HG03159 (cell line): Measurements from ENCODE around the gene CEP112.
"Not testable (repeated sequence)": the region's sequence is repeated elsewhere in the genome, so short reads cannot be mapped to it uniquely, and the experiment has no call there.

Source experiments
- ATAC-seq: cut with Tn5 transposase; IDR thresholded peaks from one replicate; pipeline ENCODE4 v1.9.1; 2021; ENCODE audit warnings: mild to moderate bottlenecking, moderate library complexity; ENCODE audit not compliant: unreplicated experiment

CEP112 gene

GRCh38 chr17:66165537-66166123 lies 26.3 kb downstream of the CEP112 start:
- ATAC-seq, result no peak

- ATAC-seq, result not testable (repeated sequence)
These were observed 36.9 kb downstream of the CEP112 start for GRCh38 chr17:66155055-66155454.

GRCh38 chr17:66152756-66153155 lies 39.2 kb downstream of the CEP112 start:
- ATAC-seq, result no peak

- no peak for ATAC-seq
These were observed 41.2 kb downstream of the CEP112 start for GRCh38 chr17:66150708-66151107.

- ATAC-seq, result no peak
These were observed 42.4 kb downstream of the CEP112 start for GRCh38 chr17:66149562-66149961.

- no peak for ATAC-seq
These were observed 45.5 kb downstream of the CEP112 start for GRCh38 chr17:66146394-66146793.

GRCh38 chr17:66143657-66144282 lies 48.2 kb downstream of the CEP112 start:
- ATAC-seq, result no peak

- ATAC-seq, result no peak
These were observed 49.5 kb downstream of the CEP112 start for GRCh38 chr17:66142428-66142827.

GRCh38 chr17:66138120-66138519 lies 53.8 kb downstream of the CEP112 start:
- no peak for ATAC-seq

- no peak for ATAC-seq
These were observed 56.0 kb downstream of the CEP112 start for GRCh38 chr17:66135896-66136295.

- ATAC-seq, result no peak
These were observed 56.7 kb downstream of the CEP112 start for GRCh38 chr17:66135219-66135618.

GRCh38 chr17:66129759-66130158 lies 62.2 kb downstream of the CEP112 start:
- no peak for ATAC-seq

GRCh38 chr17:66126231-66126630 lies 65.7 kb downstream of the CEP112 start:
- ATAC-seq, result no peak

GRCh38 chr17:66123163-66123562 lies 68.8 kb downstream of the CEP112 start:
- ATAC-seq, result no peak

GRCh38 chr17:66115246-66115645 lies 76.7 kb downstream of the CEP112 start:
- no peak for ATAC-seq

- ATAC-seq, result no peak
These were observed 77.3 kb downstream of the CEP112 start for GRCh38 chr17:66114609-66115008.

GRCh38 chr17:66107731-66108130 lies 84.2 kb downstream of the CEP112 start:
- ATAC-seq, result no peak

GRCh38 chr17:66098040-66098439 lies 93.9 kb downstream of the CEP112 start:
- ATAC-seq, result no peak

GRCh38 chr17:66094727-66095126 lies 97.2 kb downstream of the CEP112 start:
- ATAC-seq, result no peak

GRCh38 chr17:66091445-66092080 lies 100.4 kb downstream of the CEP112 start:
- ATAC-seq, result no peak

- no peak for ATAC-seq
These were observed 102.2 kb downstream of the CEP112 start for GRCh38 chr17:66089764-66090163.

GRCh38 chr17:66088173-66088572 lies 103.8 kb downstream of the CEP112 start:
- ATAC-seq, result no peak
